Esophagus squamous epithelium (tissue), 5 donors: Measurements from ENCODE around the gene CCL21. TPM values are rescaled to one million over a fixed set of nuclear protein-coding genes. Genes with fewer than 3 reads are reported as not detected.
"Not testable (repeated sequence)": the region's sequence is repeated elsewhere in the genome, so short reads cannot be mapped to it uniquely, and the experiment has no call there.

Source experiments
- DNase-seq: peaks from one replicate; lab custom pipeline; 2025; lab: John Stamatoyannopoulos, UW
- H3K27ac ChIP-seq, 4 donors: fragments of 200-600 bp; sonication (generic); one replicate each; pipeline ENCODE4 v1.5.1; 2016 to 2019; ENCODE audit warnings: mild to moderate bottlenecking in 1 of 4
- H3K27me3 ChIP-seq, 4 donors: fragments of 200-600 bp; sonication (generic); 1 replicate in 3 of 4; 2 replicates in 1 of 4; pipeline versions ENCODE4 v1.5.1 to v1.6.0; 2017 to 2021; ENCODE audit warnings: antibody characterized with exemption in 1 of 4
- H3K36me3 ChIP-seq, 3 donors: fragments of 200-600 bp; sonication (generic); one replicate each; pipeline ENCODE4 v1.5.1; 2016 to 2019
- H3K4me1 ChIP-seq, 3 donors: fragments of 200-600 bp; sonication (generic); one replicate each; pipeline ENCODE4 v1.5.1; 2017 to 2019
- H3K4me3 ChIP-seq, 4 donors: fragments of 200-600 bp; sonication (generic); 1 replicate in 3 of 4; 2 replicates in 1 of 4; pipeline ENCODE4 v1.5.1; 2016 to 2019; ENCODE audit warnings: mild to moderate bottlenecking in 2 of 4, moderate library complexity in 1 of 4
- H3K9me3 ChIP-seq, 3 donors: fragments of 200-600 bp; sonication (generic); one replicate each; pipeline ENCODE4 v1.5.1; 2016 to 2019
- CTCF ChIP-seq, 6 experiments: fragments of 450-650 bp in 4 of 6; fragments of 200-600 bp in 2 of 6; sonication (generic) in 2 of 6; IDR thresholded peaks; one replicate each; pipeline ENCODE4 v1.5.1; 2016 to 2019; ENCODE audit warnings: antibody characterized with exemption in 6 of 6, mild to moderate bottlenecking in 4 of 6, moderate library complexity in 4 of 6
- POLR2A ChIP-seq, 4 donors: fragments of 450-650 bp; IDR thresholded peaks; one replicate each; pipeline ENCODE4 v1.6.1; 2017; ENCODE audit warnings: antibody characterized with exemption in 4 of 4, mild to moderate bottlenecking in 4 of 4, moderate library complexity in 3 of 4
- WGBS, 2 donors: methylation state at CpG; one replicate each; pipeline ENCODE4 v1.1.5; 2018; 5-methylcytosine and 5-hydroxymethylcytosine counted together
- intact Hi-C: fragments of 100-400 bp; cut with DNase I; formaldehyde crosslinking; loops from one replicate; pipeline ENCODE4 v1.15.0; 2022
- total RNA-seq, 4 donors: library from RNA; depleted of rRNA; stranded (reverse); fragments of >200 nt; gene quantifications; one replicate each; pipeline ENCODE4 v1.1.0, GENCODE V29; 2016
- donor health status: DM: yes; HTN: yes; CAD: no.

Gene CCL21
- 100 to 1,000 TPM in 1 of 4 donors, 10 to 100 TPM in 2, 1 to 10 TPM in 1; 3.7 to 181 (median 26.9) TPM for total RNA-seq

- intact Hi-C loops, result no loop called here
- Histone ChIP-seq H3K4me1 (peaks cover 0 to 22% (median 6%) of the 10 kb centered on the region in 3 donors), H3K4me3 (no peak within 1 kb of the TSS), H3K9me3 (no peaks in the 10 kb centered on the region), H3K27me3 (no peaks in the 10 kb centered on the region), H3K36me3 (no peaks in the 10 kb centered on the region), H3K27ac (peak within 1 kb of the TSS in 1 of 4 donors; percentile 9)
- DNase-seq, result no peak
- 36 to 92% methylated on average over 2 of the region's 2 CpGs for WGBS, 2 donors
- TF ChIP-seq POLR2A (IDR thresholded peaks at IDR 0.05) (no peak), CTCF (IDR thresholded peaks at IDR 0.05) (no peak)
Observed at GRCh38 chr9:34710023-34710422, at the start of gene CCL21. Gene CCL21, minus strand, starts transcription at chr9:34710136. Its CDS starts 70 bp downstream, at chr9:34710066.

- Histone ChIP-seq H3K4me3 (no peak overlapping the region), H3K27ac (no peak overlapping the region), H3K36me3 (no peaks in the 10 kb centered on the region), H3K27me3 (peaks cover 0 to 32% (median 0%) of the 10 kb centered on the region in 4 donors), H3K4me1 (peaks cover 0 to 4% (median 0%) of the 10 kb centered on the region in 3 donors), H3K9me3 (no peaks in the 10 kb centered on the region)
- intact Hi-C loops, result no loop called here
- DNase-seq, result no peak
- TF ChIP-seq POLR2A (IDR thresholded peaks at IDR 0.05) (no peak), CTCF (IDR thresholded peaks at IDR 0.05) (no peak)
- 78 to 85% methylated on average over 12 to 13 of the region's 13 CpGs for WGBS, 2 donors
Observed at GRCh38 chr9:34759432-34760134, 49.6 kb upstream of the CCL21 start.

- H3K27ac ChIP-seq, H3K36me3 ChIP-seq, H3K4me3 ChIP-seq, H3K27me3 ChIP-seq, DNase-seq, intact Hi-C loops, H3K4me1 ChIP-seq, H3K9me3 ChIP-seq: not testable (repeated sequence)
- WGBS, 2 donors, result 46 to 88% methylated on average over 2 of the region's 2 CpGs
Observed at GRCh38 chr9:34750320-34750719, 40.4 kb upstream of the CCL21 start.

- H3K27ac ChIP-seq, result no peak overlapping the region
- H3K4me3 ChIP-seq, result no peak overlapping the region
- intact Hi-C loops, result no loop called here
- peaks cover 5 to 21% (median 21%) of the 10 kb centered on the region in 3 donors for H3K4me1 ChIP-seq
- H3K27me3 ChIP-seq, result no peaks in the 10 kb centered on the region
- TF ChIP-seq POLR2A (IDR thresholded peaks at IDR 0.05) (no peak), CTCF (IDR thresholded peaks at IDR 0.05) (no peak)
- no peaks in the 10 kb centered on the region for H3K36me3 ChIP-seq
- no peak for DNase-seq
- H3K9me3 ChIP-seq, result peaks cover 0 to 4% (median 0%) of the 10 kb centered on the region in 3 donors
Observed at GRCh38 chr9:34746526-34746925, 36.6 kb upstream of the CCL21 start.

GRCh38 chr9:34744295-34745221, 34.6 kb upstream of the CCL21 start:
- H3K27me3 ChIP-seq, result no peaks in the 10 kb centered on the region
- peaks cover 0 to 4% (median 0%) of the 10 kb centered on the region in 3 donors for H3K9me3 ChIP-seq
- H3K4me1 ChIP-seq, result peaks cover 5 to 21% (median 21%) of the 10 kb centered on the region in 3 donors
- TF ChIP-seq CTCF (IDR thresholded peaks at IDR 0.05), result no peak
- TF ChIP-seq POLR2A (IDR thresholded peaks at IDR 0.05), result no peak
- no peak overlapping the region for H3K4me3 ChIP-seq
- peak overlapping the region; percentile 1 to 68 (median 37) for H3K27ac ChIP-seq
- intact Hi-C loops, result no loop called here
- DNase-seq, result no peak
- no peaks in the 10 kb centered on the region for H3K36me3 ChIP-seq
- 28 to 48% methylated on average over 2 of the region's 2 CpGs for WGBS, 2 donors
